Uterus (tissue), 4 donors: ENCODE results near the gene TMEM143. TPM values are rescaled to one million over a fixed set of nuclear protein-coding genes. Genes with fewer than 3 reads are reported as not detected.
"Not testable (repeated sequence)": the region's sequence is repeated elsewhere in the genome, so short reads cannot be mapped to it uniquely, and the experiment has no call there.

Experiments
- DNase-seq, 2 donors: peaks; one replicate each; pipeline ENCODE4 v3.0.0-alpha.2; 2019 to 2020
- H3K27ac ChIP-seq, 2 donors: fragments of 200-600 bp; sonication (generic); 1 replicate in 1 of 2; 2 replicates in 1 of 2; pipeline ENCODE4 v1.5.1; 2016 to 2018
- H3K27me3 ChIP-seq, 2 donors: fragments of 200-600 bp; sonication (generic); one replicate each; pipeline ENCODE4 v1.5.1; 2018 to 2019; ENCODE audit warnings: control low read depth in 1 of 2
- H3K36me3 ChIP-seq, 2 donors: fragments of 200-600 bp; sonication (generic); one replicate each; pipeline ENCODE4 v1.5.1; 2019; ENCODE audit warnings: control low read depth in 1 of 2
- H3K4me1 ChIP-seq, 2 donors: fragments of 200-600 bp; sonication (generic); one replicate each; pipeline ENCODE4 v1.5.1; 2018 to 2019; ENCODE audit warnings: control low read depth in 1 of 2
- H3K4me3 ChIP-seq, 2 donors: fragments of 200-600 bp; sonication (generic); 1 replicate in 1 of 2; 2 replicates in 1 of 2; pipeline ENCODE4 v1.5.1; 2018 to 2019; ENCODE audit warnings: mild to moderate bottlenecking in 1 of 2
- H3K9me3 ChIP-seq, 2 donors: fragments of 200-600 bp; sonication (generic); one replicate each; pipeline ENCODE4 v1.5.1; 2019; ENCODE audit warnings: control low read depth in 1 of 2
- POLR2A ChIP-seq, 2 donors: fragments of 450-650 bp; IDR thresholded peaks; one replicate each; pipeline ENCODE4 v1.6.1; 2016; ENCODE audit warnings: antibody characterized with exemption in 2 of 2, mild to moderate bottlenecking in 1 of 2, moderate library complexity in 1 of 2
- intact Hi-C: fragments of 100-400 bp; cut with DNase I; formaldehyde crosslinking; loops from one replicate; pipeline ENCODE4 v1.15.1; 2023; ENCODE audit warnings: low total_unique reads
- total RNA-seq, 4 donors: library from RNA; depleted of rRNA in 3 of 4; stranded (reverse); fragments of >200 nt in 3 of 4; gene quantifications; one replicate each; pipeline versions ENCODE4 v1.1.0 to v1.2.4, GENCODE V29; 2014 to 2023
- TF ChIP-seq, protein P1 (sequence below), 4 experiments: fragments of 200-600 bp in 2 of 4; fragments of 450-650 bp in 2 of 4; sonication (generic) in 2 of 4; IDR thresholded peaks; one replicate each; pipeline ENCODE4 v1.5.1; 2016 to 2019; ENCODE audit warnings: antibody characterized with exemption in 4 of 4, mild to moderate bottlenecking in 2 of 4, moderate library complexity in 1 of 4
- donor health status: DM: yes; HTN: yes; CAD: no.

Gene TMEM143
- total RNA-seq, 4 donors from 2014 or later: 0.88 to 6.7 (median 5.8) TPM

DNA sequence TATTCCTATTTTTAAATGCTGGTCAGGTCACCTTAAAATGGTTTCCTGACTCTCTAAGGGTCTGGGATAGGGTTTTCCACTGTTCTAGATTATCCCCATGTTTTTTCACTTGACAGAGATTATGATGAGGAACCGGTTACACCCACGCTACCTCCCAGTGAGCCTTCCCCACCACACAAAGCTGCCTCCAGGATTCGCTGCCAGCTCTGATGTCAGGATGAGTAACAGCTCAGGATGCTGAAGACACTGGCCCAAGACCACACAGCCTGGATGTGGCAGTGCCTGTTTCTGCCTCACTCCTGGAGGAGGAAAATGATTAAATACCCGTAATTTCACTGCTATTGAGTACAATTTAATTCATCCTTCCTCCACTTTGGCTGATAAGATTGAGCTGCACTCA lies 70.9 kb downstream of the TMEM143 start:
- no peak overlapping the region for H3K27ac ChIP-seq
- H3K36me3 ChIP-seq: no peaks in the 10 kb centered on the region
- intact Hi-C loops: no loop called here
- no peaks in the 10 kb centered on the region for H3K27me3 ChIP-seq
- TF ChIP-seq POLR2A (IDR thresholded peaks at IDR 0.05): no peak
- TF ChIP-seq, protein P1, sequence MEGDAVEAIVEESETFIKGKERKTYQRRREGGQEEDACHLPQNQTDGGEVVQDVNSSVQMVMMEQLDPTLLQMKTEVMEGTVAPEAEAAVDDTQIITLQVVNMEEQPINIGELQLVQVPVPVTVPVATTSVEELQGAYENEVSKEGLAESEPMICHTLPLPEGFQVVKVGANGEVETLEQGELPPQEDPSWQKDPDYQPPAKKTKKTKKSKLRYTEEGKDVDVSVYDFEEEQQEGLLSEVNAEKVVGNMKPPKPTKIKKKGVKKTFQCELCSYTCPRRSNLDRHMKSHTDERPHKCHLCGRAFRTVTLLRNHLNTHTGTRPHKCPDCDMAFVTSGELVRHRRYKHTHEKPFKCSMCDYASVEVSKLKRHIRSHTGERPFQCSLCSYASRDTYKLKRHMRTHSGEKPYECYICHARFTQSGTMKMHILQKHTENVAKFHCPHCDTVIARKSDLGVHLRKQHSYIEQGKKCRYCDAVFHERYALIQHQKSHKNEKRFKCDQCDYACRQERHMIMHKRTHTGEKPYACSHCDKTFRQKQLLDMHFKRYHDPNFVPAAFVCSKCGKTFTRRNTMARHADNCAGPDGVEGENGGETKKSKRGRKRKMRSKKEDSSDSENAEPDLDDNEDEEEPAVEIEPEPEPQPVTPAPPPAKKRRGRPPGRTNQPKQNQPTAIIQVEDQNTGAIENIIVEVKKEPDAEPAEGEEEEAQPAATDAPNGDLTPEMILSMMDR (IDR thresholded peaks at IDR 0.05): no peak
- no peaks in the 10 kb centered on the region for H3K9me3 ChIP-seq
- DNase-seq: no peak
- no peak overlapping the region for H3K4me3 ChIP-seq
- H3K4me1 ChIP-seq: no peaks in the 10 kb centered on the region

DNA sequence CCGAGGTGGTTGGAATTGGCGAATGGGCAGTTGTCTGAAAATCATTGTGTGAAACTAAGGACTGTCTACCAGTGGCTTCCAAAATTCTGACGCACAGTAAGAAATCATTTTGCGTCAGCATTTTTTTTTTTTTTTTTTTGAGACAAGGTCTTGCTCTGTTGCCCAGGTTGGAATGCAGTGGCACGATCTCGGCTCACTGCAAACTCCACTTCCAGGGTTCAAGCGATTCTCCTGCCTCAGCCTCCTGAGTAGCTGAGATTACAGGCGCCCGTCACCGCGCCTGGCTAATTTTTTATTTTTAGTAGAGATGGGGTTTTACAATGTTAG lies 72.3 kb downstream of the TMEM143 start:
- H3K4me1 ChIP-seq, H3K36me3 ChIP-seq, H3K4me3 ChIP-seq, H3K27ac ChIP-seq, H3K9me3 ChIP-seq, DNase-seq, intact Hi-C loops, H3K27me3 ChIP-seq: not testable (repeated sequence)

DNA sequence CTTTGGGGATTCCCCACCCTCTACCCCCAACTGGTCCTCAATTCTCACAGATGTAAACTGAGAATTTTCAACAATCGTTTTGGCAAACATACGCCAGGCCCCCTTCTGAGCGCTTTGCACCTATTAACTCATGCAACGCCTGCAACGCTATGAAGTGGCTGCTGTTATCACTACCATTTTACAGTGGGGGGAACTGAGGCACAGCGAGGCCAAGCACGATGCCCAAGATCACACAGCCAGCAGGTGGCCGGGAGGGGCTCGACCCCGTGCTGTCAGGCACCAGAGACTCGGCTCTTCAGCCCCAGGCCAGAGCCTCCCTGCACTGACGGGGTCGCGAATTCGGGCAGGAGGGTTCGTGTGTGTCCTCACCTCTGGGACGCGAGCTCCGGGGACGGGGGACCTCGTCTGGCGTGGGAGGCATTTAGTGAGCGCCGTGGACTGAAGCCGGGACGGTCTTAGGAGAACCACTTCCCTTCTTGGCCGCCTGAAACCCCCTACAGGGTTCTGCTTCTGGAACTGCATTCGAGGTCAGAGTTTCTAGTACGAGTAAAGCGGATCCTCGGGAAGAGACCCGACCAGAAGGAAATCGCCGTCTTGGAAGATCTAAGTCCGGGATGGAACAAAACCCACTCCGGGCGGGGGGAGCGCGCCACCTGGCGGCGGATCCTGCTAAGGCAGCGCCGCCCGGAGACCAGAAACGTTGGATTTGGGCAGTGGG lies 72.8 kb downstream of the TMEM143 start:
- Histone ChIP-seq H3K9me3 (no peaks in the 10 kb centered on the region), H3K27me3 (no peaks in the 10 kb centered on the region), H3K4me1 (no peaks in the 10 kb centered on the region), H3K4me3 (peak overlapping the region; percentile 17 to 31), H3K36me3 (no peaks in the 10 kb centered on the region), H3K27ac (peak overlapping the region; percentile 48 to 60)
- DNase-seq: peak; percentile 79 to 90
- intact Hi-C loops: no loop called here
- TF ChIP-seq, protein P1 (IDR thresholded peaks at IDR 0.05): peak; percentile 96 to 98 (median 96)
- no peak for TF ChIP-seq POLR2A (IDR thresholded peaks at IDR 0.05)

DNA sequence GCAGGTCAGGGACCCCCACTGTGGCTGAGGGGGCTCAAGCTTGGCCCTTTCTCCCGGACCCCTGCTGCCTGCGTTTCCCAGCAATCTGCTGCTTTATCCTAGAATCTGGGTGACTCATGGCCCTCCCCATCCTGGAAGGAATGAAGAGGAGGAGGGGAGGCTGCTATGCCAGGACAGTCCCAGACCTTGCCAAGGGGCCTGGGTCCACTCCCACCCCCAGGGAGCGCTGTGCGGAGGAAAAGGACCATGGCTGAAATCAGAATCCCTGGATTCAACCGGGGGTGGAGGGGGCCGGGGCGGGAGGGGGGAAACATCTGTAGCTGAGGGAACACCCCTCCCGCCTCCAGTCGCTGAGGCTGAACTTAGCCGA lies 73.4 kb downstream of the TMEM143 start:
- TF ChIP-seq, protein P1 (IDR thresholded peaks at IDR 0.05): no peak
- TF ChIP-seq POLR2A (IDR thresholded peaks at IDR 0.05): no peak
- intact Hi-C loops: no loop called here
- peak; percentile 28 to 61 for DNase-seq
- H3K4me1 ChIP-seq: no peaks in the 10 kb centered on the region
- H3K4me3 ChIP-seq: peak overlapping the region in 1 of 2 donors; percentile 17
- no peaks in the 10 kb centered on the region for H3K36me3 ChIP-seq
- H3K27ac ChIP-seq: peak overlapping the region in 1 of 2 donors; percentile 48
- no peaks in the 10 kb centered on the region for H3K9me3 ChIP-seq
- H3K27me3 ChIP-seq: no peaks in the 10 kb centered on the region

DNA sequence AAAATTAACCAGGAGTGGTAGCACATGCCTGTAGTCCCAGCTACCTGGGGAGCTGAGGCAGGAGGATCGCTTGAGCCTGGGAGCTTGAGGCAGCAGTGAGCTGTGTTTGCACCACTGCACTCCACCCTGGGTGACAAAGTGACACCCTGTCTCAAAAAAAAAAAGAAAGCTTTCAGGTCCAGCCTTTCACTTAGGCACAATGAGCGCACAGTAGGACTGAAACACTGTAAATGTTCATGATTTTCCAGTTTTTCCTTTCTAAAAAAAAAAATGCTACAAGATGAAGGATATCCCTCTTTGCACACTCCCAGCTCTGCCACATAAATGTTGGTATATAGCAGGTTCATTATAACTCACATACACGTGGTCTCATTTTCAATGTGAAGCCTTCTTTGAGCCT lies 76.0 kb downstream of the TMEM143 start:
- Histone ChIP-seq H3K4me1 (no peaks in the 10 kb centered on the region), H3K27me3 (no peaks in the 10 kb centered on the region), H3K4me3 (no peak overlapping the region), H3K36me3 (no peaks in the 10 kb centered on the region), H3K9me3 (no peaks in the 10 kb centered on the region), H3K27ac (no peak overlapping the region)
- DNase-seq: no peak
- TF ChIP-seq, protein P1 (IDR thresholded peaks at IDR 0.05): no peak
- TF ChIP-seq POLR2A (IDR thresholded peaks at IDR 0.05): no peak
- intact Hi-C loops: no loop called here

DNA sequence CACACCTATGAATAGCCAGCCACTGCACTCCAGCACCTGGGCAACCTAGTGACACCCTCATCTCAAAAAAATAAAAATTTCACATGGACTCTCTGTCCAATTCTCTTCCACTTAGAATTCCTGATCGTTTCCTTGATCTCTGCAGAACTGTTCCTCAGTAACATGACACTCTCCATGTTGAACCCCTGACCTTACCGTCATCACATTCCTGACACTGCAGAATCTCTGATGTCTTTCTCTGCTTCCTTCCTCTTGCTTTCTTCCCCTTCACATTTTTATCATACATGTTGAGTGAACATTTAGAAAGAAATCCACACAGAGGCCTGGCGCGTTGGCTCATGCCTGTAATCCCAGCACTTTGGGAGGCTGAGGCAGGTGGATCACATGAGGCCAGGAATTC lies 78.8 kb downstream of the TMEM143 start:
- TF ChIP-seq, protein P1 (IDR thresholded peaks at IDR 0.05): no peak
- no peak for TF ChIP-seq POLR2A (IDR thresholded peaks at IDR 0.05)
- no peaks in the 10 kb centered on the region for H3K4me1 ChIP-seq
- H3K27me3 ChIP-seq: no peaks in the 10 kb centered on the region
- no peaks in the 10 kb centered on the region for H3K9me3 ChIP-seq
- no peak overlapping the region for H3K27ac ChIP-seq
- intact Hi-C loops: no loop called here
- no peak for DNase-seq
- no peak overlapping the region for H3K4me3 ChIP-seq
- no peaks in the 10 kb centered on the region for H3K36me3 ChIP-seq
